Fibroblast of mammary gland (primary cell): ENCODE measurements around the gene CRADD.

Source experiments
- DNase-seq: peaks from one replicate; pipeline ENCODE4 v3.0.0-alpha.2; 2010; ENCODE audit warnings: low read depth
- H3K4me3 ChIP-seq: 2 replicates; pipeline ENCODE4 v1.5.1; 2011; ENCODE audit warnings: low read depth, mild to moderate bottlenecking, low read length, moderate library complexity; ENCODE audit not compliant: control insufficient read depth
- TF ChIP-seq, protein P1 (sequence below): conservative IDR thresholded peaks from 2 replicates; pipeline ENCODE4 v1.5.1; 2011; ENCODE audit warnings: low read depth, low read length, inconsistent platforms; ENCODE audit not compliant: control insufficient read depth, insufficient read depth

Gene CRADD

DNA sequence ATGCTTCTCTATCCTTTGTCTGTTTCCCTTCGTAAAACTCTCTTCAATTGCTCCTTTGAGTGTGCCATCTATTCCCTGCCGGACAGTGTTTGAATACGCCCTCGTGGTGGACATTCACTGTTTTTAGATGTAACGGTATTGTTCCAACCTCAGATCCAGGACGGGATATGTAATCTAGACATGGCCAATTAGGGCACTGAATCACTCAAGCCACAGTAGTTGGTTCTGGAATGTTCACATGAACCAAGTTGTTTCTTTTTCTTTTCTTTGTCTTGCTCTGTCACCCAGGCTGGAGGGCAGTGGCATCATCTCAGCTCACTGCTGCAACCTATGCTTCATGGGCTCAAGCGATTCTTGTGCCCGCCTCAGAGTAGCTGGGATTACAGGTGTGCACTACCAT, 267.0 kb downstream of the CRADD start:
- DNase-seq, result peak; percentile 18
- no peak overlapping the region for H3K4me3 ChIP-seq
- TF ChIP-seq, protein P1, sequence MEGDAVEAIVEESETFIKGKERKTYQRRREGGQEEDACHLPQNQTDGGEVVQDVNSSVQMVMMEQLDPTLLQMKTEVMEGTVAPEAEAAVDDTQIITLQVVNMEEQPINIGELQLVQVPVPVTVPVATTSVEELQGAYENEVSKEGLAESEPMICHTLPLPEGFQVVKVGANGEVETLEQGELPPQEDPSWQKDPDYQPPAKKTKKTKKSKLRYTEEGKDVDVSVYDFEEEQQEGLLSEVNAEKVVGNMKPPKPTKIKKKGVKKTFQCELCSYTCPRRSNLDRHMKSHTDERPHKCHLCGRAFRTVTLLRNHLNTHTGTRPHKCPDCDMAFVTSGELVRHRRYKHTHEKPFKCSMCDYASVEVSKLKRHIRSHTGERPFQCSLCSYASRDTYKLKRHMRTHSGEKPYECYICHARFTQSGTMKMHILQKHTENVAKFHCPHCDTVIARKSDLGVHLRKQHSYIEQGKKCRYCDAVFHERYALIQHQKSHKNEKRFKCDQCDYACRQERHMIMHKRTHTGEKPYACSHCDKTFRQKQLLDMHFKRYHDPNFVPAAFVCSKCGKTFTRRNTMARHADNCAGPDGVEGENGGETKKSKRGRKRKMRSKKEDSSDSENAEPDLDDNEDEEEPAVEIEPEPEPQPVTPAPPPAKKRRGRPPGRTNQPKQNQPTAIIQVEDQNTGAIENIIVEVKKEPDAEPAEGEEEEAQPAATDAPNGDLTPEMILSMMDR, result no peak
